ENCODE data around the gene CATSPER1. TPM values are rescaled to one million over a fixed set of nuclear protein-coding genes. Genes with fewer than 3 reads are reported as not detected.

Gene CATSPER1
- total and polyA plus RNA-seq, 2 of the 13 experiments (the other 11 are each of a cell fraction or from before 2014, with no cell fraction given): 0.17 TPM; not detected in 1

GRCh38 chr11:66059966-66060680, 33.8 kb upstream of the CATSPER1 start:
- POLR2A ChIA-PET: interaction anchor here (0.7 to 1.8 kb wide), 2 partner anchors 8 to 15 kb away, joined by 3 to 5 read pairs; partner anchors contain the start of gene SF3B2
- no peak overlapping the region for H3K4me2 ChIP-seq (ENCODE audit: low read depth, low read length)
- in situ Hi-C loops (cut with HindIII; ENCODE audit: extremely low pct_ligation_motif_present, low pct_unique_long_range_greater_than_20kb): no loop called here

More at GRCh38 chr11:66059966-66060680, 33.8 kb upstream of the CATSPER1 start:
- Histone ChIP-seq H3K27me3 (ENCODE audit: control insufficient read depth in 1 of 2, insufficient read depth in 2 of 2, low read length in 2 of 2) (no peaks in the 10 kb centered on the region), H3K4me1 (ENCODE audit: insufficient read depth, low read length) (peaks cover 9% of the 10 kb centered on the region), H3K27ac (ENCODE audit: extremely low read length, insufficient read depth, low read length) (no peak overlapping the region), H4K20me1 (ENCODE audit: insufficient read depth, low read length) (no peaks in the 10 kb centered on the region), H3K36me3 (replicated peaks in 1 of 2; ENCODE audit: control insufficient read depth in 1 of 2, insufficient read depth in 2 of 2, low read length in 2 of 2) (peaks cover 41 to 91% of the 10 kb centered on the region in 2 experiments), H2AFZ (ENCODE audit: low read length) (no peak overlapping the region), H3K9ac (ENCODE audit: insufficient read depth, low read depth, low read length) (no peak overlapping the region), H3K4me3 (replicated peaks in 1 of 3; ENCODE audit: insufficient read depth in 1 of 3, low read depth in 2 of 3, low read length in 3 of 3) (no peak overlapping the region), H3K9me3 (ENCODE audit: low read length) (no peaks in the 10 kb centered on the region), H3K79me2 (ENCODE audit: insufficient read depth, low read length) (peaks cover 5% of the 10 kb centered on the region)
- FAIRE-seq: no peak
- WGBS (ENCODE audit: low lambda C conversion rate): 81% methylated on average over 7 of the region's 8 CpGs
- intact Hi-C loops (cut with micrococcal nuclease; ENCODE audit: unreplicated experiment): no loop called here
- no TSS peak for BruUV-seq (replicated peaks)
- no peak; the same call in 2 of the 3 replicates for ATAC-seq
- DNase-seq (ENCODE audit: low spot score): no peak
- TF ChIP-seq ATAD3A (CRISPR knock-in tag; IDR thresholded peaks at IDR 0.05) (no peak), ZNF703 (CRISPR knock-in tag; IDR thresholded peaks at IDR 0.05; ENCODE audit: borderline replicate concordance) (no peak), HNRNPUL1 (IDR thresholded peaks at IDR 0.05; ENCODE audit: low read depth, low read length) (no peak), REXO4 (CRISPR knock-in tag; IDR thresholded peaks at IDR 0.05; ENCODE audit: borderline replicate concordance) (no peak), ZNF280B (CRISPR knock-in tag; IDR thresholded peaks at IDR 0.05; ENCODE audit: borderline replicate concordance) (no peak), ZFP91 (CRISPR knock-in tag; IDR thresholded peaks at IDR 0.05; ENCODE audit: borderline replicate concordance) (no peak), ZBTB44 (CRISPR knock-in tag; IDR thresholded peaks at IDR 0.05) (no peak), NFE2L1 (CRISPR knock-in tag; IDR thresholded peaks at IDR 0.05; ENCODE audit: borderline replicate concordance) (no peak), NFYC (CRISPR knock-in tag; IDR thresholded peaks at IDR 0.05) (no peak), FOXJ3 (CRISPR knock-in tag; IDR thresholded peaks at IDR 0.05; ENCODE audit: borderline replicate concordance) (no peak), TGIF2 (CRISPR knock-in tag; IDR thresholded peaks at IDR 0.05) (no peak), ZNF282 (IDR thresholded peaks at IDR 0.05; ENCODE audit: partially characterized antibody) (no peak), KDM2A (CRISPR knock-in tag; IDR thresholded peaks at IDR 0.05; ENCODE audit: borderline replicate concordance, low read depth) (no peak), ZNF160 (CRISPR knock-in tag; IDR thresholded peaks at IDR 0.05) (no peak), MLLT10 (CRISPR knock-in tag; IDR thresholded peaks at IDR 0.05) (no peak), TAF1 (CRISPR knock-in tag; IDR thresholded peaks at IDR 0.05) (no peak), ZFP1 (CRISPR knock-in tag; IDR thresholded peaks at IDR 0.05) (no peak), AHR (CRISPR knock-in tag; IDR thresholded peaks at IDR 0.05) (no peak), SMC3 (IDR thresholded peaks at IDR 0.05; ENCODE audit: low read length) (no peak), SRSF9 (IDR thresholded peaks at IDR 0.05; ENCODE audit: borderline replicate concordance, insufficient read depth, low read depth, low read length, poor library complexity, severe bottlenecking) (no peak)
- CTCF ChIA-PET (ENCODE audit: low intra/inter-chr PET ratio, low total read pairs): no interaction called here
